Esophagus squamous epithelium (tissue), 5 donors: ENCODE data around the gene TMBIM6. TPM values are rescaled to one million over a fixed set of nuclear protein-coding genes. Genes with fewer than 3 reads are reported as not detected.

Source experiments
- DNase-seq: peaks from one replicate; lab custom pipeline; 2025; lab: John Stamatoyannopoulos, UW
- H3K27ac ChIP-seq, 4 donors: fragments of 200-600 bp; sonication (generic); one replicate each; pipeline ENCODE4 v1.5.1; 2016 to 2019; ENCODE audit warnings: mild to moderate bottlenecking in 1 of 4
- H3K27me3 ChIP-seq, 4 donors: fragments of 200-600 bp; sonication (generic); 1 replicate in 3 of 4; 2 replicates in 1 of 4; pipeline versions ENCODE4 v1.5.1 to v1.6.0; 2017 to 2021; ENCODE audit warnings: antibody characterized with exemption in 1 of 4
- H3K36me3 ChIP-seq, 3 donors: fragments of 200-600 bp; sonication (generic); one replicate each; pipeline ENCODE4 v1.5.1; 2016 to 2019
- H3K4me1 ChIP-seq, 3 donors: fragments of 200-600 bp; sonication (generic); one replicate each; pipeline ENCODE4 v1.5.1; 2017 to 2019
- H3K4me3 ChIP-seq, 4 donors: fragments of 200-600 bp; sonication (generic); 1 replicate in 3 of 4; 2 replicates in 1 of 4; pipeline ENCODE4 v1.5.1; 2016 to 2019; ENCODE audit warnings: mild to moderate bottlenecking in 2 of 4, moderate library complexity in 1 of 4
- H3K9me3 ChIP-seq, 3 donors: fragments of 200-600 bp; sonication (generic); one replicate each; pipeline ENCODE4 v1.5.1; 2016 to 2019
- CTCF ChIP-seq, 6 experiments: fragments of 450-650 bp in 4 of 6; fragments of 200-600 bp in 2 of 6; sonication (generic) in 2 of 6; IDR thresholded peaks; one replicate each; pipeline ENCODE4 v1.5.1; 2016 to 2019; ENCODE audit warnings: antibody characterized with exemption in 6 of 6, mild to moderate bottlenecking in 4 of 6, moderate library complexity in 4 of 6
- POLR2A ChIP-seq, 4 donors: fragments of 450-650 bp; IDR thresholded peaks; one replicate each; pipeline ENCODE4 v1.6.1; 2017; ENCODE audit warnings: antibody characterized with exemption in 4 of 4, mild to moderate bottlenecking in 4 of 4, moderate library complexity in 3 of 4
- WGBS, 2 donors: methylation state at CpG; one replicate each; pipeline ENCODE4 v1.1.5; 2018; 5-methylcytosine and 5-hydroxymethylcytosine counted together
- intact Hi-C: fragments of 100-400 bp; cut with DNase I; formaldehyde crosslinking; loops from one replicate; pipeline ENCODE4 v1.15.0; 2022
- total RNA-seq, 4 donors: library from RNA; depleted of rRNA; stranded (reverse); fragments of >200 nt; gene quantifications; one replicate each; pipeline ENCODE4 v1.1.0, GENCODE V29; 2016
- donor health status: DM: yes; HTN: yes; CAD: no.

The TMBIM6 gene
- total RNA-seq, 4 donors from 2014 or later: 307 to 444 (median 343) TPM

DNA sequence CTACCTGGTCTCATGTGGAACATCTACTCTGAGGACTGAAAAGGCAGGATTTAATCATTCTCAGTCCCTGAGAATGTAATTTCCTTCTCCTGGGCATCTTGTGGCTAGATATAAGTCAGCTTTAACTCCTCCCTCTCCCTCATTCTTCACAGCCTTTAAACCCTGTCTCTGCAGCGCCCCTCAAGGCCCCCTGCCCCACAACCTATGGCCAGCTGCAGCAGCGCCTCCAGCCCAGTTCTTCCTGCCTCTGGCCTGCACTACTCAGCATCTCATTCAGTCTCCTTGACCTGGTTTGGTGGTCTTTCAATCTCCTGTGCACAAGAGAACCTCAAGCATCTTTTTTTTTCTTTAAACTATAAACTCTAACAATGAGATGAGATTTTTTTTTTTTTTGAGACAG is 57.6 kb downstream of the TMBIM6 start:
- H3K36me3 ChIP-seq: peaks cover 15 to 96% (median 25%) of the 10 kb centered on the region in 3 donors
- intact Hi-C loops: no loop called here

DNA sequence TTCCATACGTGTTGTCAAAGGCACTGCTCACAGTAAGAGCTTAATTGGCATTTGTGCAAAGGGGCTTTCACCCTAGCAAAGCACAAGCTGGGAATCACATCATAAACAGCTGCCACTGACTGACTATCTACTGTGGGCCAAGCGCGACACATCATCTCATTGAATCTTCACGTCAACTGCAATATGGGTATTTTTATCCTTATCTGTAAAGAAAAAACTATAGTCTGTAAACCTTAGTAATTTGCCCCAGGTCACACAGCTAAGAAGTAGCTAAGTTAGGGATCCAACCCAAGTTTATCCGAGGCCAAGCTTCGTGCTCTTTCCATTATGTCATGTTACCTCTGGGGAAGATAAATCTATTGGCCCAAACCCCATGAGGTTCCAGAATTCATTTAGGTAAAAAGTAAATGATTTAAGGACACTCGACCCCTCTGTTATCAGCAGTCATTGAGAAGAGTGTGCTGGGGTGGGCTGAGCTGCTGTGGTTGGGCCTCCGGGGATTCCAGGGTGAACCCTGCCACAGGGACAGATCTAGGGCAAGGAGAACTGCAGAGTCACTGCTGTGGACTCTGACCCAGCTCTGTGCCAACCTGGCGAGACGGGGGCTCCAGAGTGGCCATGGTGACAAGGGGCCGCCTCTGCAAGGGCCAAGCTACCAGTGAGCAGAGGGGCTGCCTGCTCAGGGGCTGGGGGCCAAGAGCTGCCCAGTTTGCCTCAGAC is 59.2 kb downstream of the TMBIM6 start:
- no peaks in the 10 kb centered on the region for H3K9me3 ChIP-seq
- H3K36me3 ChIP-seq: peaks cover 15 to 99% (median 25%) of the 10 kb centered on the region in 3 donors
- no peak for TF ChIP-seq CTCF (IDR thresholded peaks at IDR 0.05)
- TF ChIP-seq POLR2A (IDR thresholded peaks at IDR 0.05): no peak
- 85 to 88% methylated on average over 8 to 9 of the region's 11 CpGs for WGBS, 2 donors
- no peaks in the 10 kb centered on the region for H3K27me3 ChIP-seq
- DNase-seq: no peak
- peaks cover 0 to 7% (median 0%) of the 10 kb centered on the region in 3 donors for H3K4me1 ChIP-seq
- H3K4me3 ChIP-seq: no peak overlapping the region
- intact Hi-C loops: no loop called here
- H3K27ac ChIP-seq: no peak overlapping the region

More for the DNA sequence above, 57.6 kb downstream of the TMBIM6 start:
- no peak for TF ChIP-seq POLR2A (IDR thresholded peaks at IDR 0.05)
- TF ChIP-seq CTCF (IDR thresholded peaks at IDR 0.05): no peak
- H3K4me3 ChIP-seq: no peak overlapping the region
- no peak overlapping the region for H3K27ac ChIP-seq
- no peaks in the 10 kb centered on the region for H3K9me3 ChIP-seq
- peaks cover 0 to 7% (median 0%) of the 10 kb centered on the region in 3 donors for H3K4me1 ChIP-seq
- no peaks in the 10 kb centered on the region for H3K27me3 ChIP-seq
- 80 to 91% methylated on average over 2 of the region's 2 CpGs for WGBS, 2 donors
- DNase-seq: no peak

GRCh38 chr12:49801141-49802063 is 60.0 kb downstream of the TMBIM6 start:
- Histone ChIP-seq H3K4me1 (peaks cover 0 to 7% (median 0%) of the 10 kb centered on the region in 3 donors), H3K36me3 (peaks cover 15 to 96% (median 21%) of the 10 kb centered on the region in 3 donors), H3K27ac (no peak overlapping the region), H3K9me3 (no peaks in the 10 kb centered on the region), H3K4me3 (no peak overlapping the region), H3K27me3 (no peaks in the 10 kb centered on the region)
- TF ChIP-seq POLR2A (IDR thresholded peaks at IDR 0.05) (no peak), CTCF (IDR thresholded peaks at IDR 0.05) (no peak)
- intact Hi-C loops: no loop called here
- no peak for DNase-seq
- 70 to 91% methylated on average over 2 to 15 of the region's 17 CpGs for WGBS, 2 donors

- peaks cover 0 to 20% (median 1%) of the 10 kb centered on the region in 3 donors for H3K4me1 ChIP-seq
- H3K27ac ChIP-seq: no peak overlapping the region
- H3K4me3 ChIP-seq: no peak overlapping the region
- H3K9me3 ChIP-seq: no peaks in the 10 kb centered on the region
- intact Hi-C loops: no loop called here
- TF ChIP-seq POLR2A (IDR thresholded peaks at IDR 0.05): no peak
- no peak for TF ChIP-seq CTCF (IDR thresholded peaks at IDR 0.05)
- DNase-seq: no peak
- H3K27me3 ChIP-seq: no peaks in the 10 kb centered on the region
- 65 to 90% methylated on average over 4 to 10 of the region's 12 CpGs for WGBS, 2 donors
- peaks cover 6 to 71% (median 7%) of the 10 kb centered on the region in 3 donors for H3K36me3 ChIP-seq
Measured at GRCh38 chr12:49803693-49804450, 62.5 kb downstream of the TMBIM6 start.
